ENCODE results near the gene PTX4. TPM values are rescaled to one million over a fixed set of nuclear protein-coding genes. Genes with fewer than 3 reads are reported as not detected.

Gene PTX4
- total RNA-seq, 2 donors from 2014 or later: 0.78 TPM; not detected in 1

DNA sequence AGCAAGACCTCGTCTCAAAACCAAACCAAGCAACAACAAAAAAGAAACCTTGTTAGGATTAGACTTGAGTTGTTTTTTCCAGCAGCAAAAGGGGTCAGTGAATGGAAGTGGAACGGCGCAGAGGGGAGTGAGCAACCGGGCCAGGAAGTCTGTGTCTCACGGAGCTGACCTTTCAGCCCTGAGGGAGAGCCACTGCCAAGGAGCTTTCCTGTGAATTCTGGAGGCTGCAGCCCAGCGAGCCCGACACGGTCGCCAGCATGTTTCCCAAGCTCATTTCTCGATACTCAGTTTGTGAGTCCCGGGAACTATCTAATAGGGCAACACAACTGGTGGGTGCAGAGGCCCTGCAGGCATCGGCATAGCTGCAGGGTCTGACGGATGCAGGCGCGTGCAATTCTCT is 24.0 kb upstream of the PTX4 start:
- peaks cover 3% of the 10 kb centered on the region for H3K9me3 ChIP-seq
- H3K36me3 ChIP-seq: no peaks in the 10 kb centered on the region
- no peaks in the 10 kb centered on the region for H3K27me3 ChIP-seq (replicated peaks; ENCODE audit: insufficient read depth)
- H3K4me1 ChIP-seq (ENCODE audit: control insufficient read depth in 1 of 2, low read depth in 2 of 2): peaks cover 21 to 30% of the 10 kb centered on the region in 2 donors
- TF ChIP-seq, protein P1, sequence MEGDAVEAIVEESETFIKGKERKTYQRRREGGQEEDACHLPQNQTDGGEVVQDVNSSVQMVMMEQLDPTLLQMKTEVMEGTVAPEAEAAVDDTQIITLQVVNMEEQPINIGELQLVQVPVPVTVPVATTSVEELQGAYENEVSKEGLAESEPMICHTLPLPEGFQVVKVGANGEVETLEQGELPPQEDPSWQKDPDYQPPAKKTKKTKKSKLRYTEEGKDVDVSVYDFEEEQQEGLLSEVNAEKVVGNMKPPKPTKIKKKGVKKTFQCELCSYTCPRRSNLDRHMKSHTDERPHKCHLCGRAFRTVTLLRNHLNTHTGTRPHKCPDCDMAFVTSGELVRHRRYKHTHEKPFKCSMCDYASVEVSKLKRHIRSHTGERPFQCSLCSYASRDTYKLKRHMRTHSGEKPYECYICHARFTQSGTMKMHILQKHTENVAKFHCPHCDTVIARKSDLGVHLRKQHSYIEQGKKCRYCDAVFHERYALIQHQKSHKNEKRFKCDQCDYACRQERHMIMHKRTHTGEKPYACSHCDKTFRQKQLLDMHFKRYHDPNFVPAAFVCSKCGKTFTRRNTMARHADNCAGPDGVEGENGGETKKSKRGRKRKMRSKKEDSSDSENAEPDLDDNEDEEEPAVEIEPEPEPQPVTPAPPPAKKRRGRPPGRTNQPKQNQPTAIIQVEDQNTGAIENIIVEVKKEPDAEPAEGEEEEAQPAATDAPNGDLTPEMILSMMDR (IDR thresholded peaks at IDR 0.05): no peak
- H3K4me3 ChIP-seq: no peak overlapping the region
- no peak for DNase-seq (ENCODE audit: low spot score)
- no peak for ATAC-seq (ENCODE audit: insufficient number of reproducible peaks, low FRiP score, low read depth)
- no peak overlapping the region for H3K27ac ChIP-seq

- DNase-seq (ENCODE audit: low spot score) (no peak), ATAC-seq (ENCODE audit: insufficient number of reproducible peaks, low FRiP score, low read depth) (no peak)
- Histone ChIP-seq H3K27me3 (replicated peaks; ENCODE audit: insufficient read depth) (no peaks in the 10 kb centered on the region), H3K4me3 (no peak overlapping the region), H3K4me1 (ENCODE audit: control insufficient read depth in 1 of 2, low read depth in 2 of 2) (peaks cover 21 to 30% of the 10 kb centered on the region in 2 donors), H3K36me3 (no peaks in the 10 kb centered on the region), H3K9me3 (peaks cover 3% of the 10 kb centered on the region), H3K27ac (no peak overlapping the region)
- TF ChIP-seq, protein P1 (IDR thresholded peaks at IDR 0.05): no peak
Measured at GRCh38 chr16:1511662-1512569, 23.2 kb upstream of the PTX4 start.

DNA sequence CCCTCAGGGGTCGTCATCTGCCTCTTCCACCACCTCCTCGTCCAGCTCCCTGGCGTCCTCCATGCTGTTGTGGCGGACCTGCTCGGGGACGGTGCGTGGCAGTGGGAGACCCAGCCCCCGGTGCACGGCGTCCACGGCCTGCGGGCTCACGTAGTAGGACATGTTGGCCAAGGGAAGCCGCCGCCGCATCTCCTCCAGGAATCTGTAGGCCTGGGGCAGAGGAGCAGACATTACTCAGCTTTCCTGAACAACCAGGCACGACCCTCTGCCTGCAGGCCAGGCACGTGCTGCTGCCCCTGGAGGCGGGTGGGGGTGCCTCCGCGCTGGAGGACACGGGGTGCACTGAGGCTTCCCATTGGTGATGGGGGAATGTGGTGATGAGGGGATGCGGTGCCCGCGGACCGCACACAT is 22.2 kb upstream of the PTX4 start:
- ATAC-seq (ENCODE audit: insufficient number of reproducible peaks, low FRiP score, low read depth) (no peak), DNase-seq (ENCODE audit: low spot score) (no peak)
- Histone ChIP-seq H3K27ac (peak overlapping the region in 1 of 2 donors; percentile 97), H3K27me3 (replicated peaks; ENCODE audit: insufficient read depth) (no peaks in the 10 kb centered on the region), H3K36me3 (no peaks in the 10 kb centered on the region), H3K9me3 (peaks cover 3% of the 10 kb centered on the region), H3K4me1 (ENCODE audit: control insufficient read depth in 1 of 2, low read depth in 2 of 2) (peaks cover 21 to 30% of the 10 kb centered on the region in 2 donors), H3K4me3 (no peak overlapping the region)
- TF ChIP-seq, protein P1 (IDR thresholded peaks at IDR 0.05): no peak

DNA sequence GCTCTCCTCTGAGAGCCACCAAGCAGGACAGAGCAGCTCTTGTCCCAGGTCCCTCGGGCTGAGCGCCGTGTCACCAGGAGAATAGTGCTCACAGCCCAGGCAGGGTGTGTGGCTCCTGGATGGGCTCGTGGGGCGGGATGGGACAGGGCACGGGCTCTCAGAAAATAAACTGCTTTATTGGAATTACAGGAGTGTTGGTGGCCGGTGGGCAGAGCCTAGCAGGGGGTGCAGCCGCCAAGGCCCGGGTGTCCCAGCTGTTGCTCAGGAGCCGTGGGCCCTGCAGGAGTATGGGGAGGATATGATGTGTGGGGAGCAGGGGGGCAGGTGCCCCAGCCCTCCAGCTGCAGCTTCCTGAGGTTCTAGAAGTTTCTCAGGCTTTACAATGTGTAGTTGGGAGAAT is 21.5 kb upstream of the PTX4 start:
- peak overlapping the region; percentile 86 to 97 for H3K27ac ChIP-seq
- DNase-seq (ENCODE audit: low spot score) (no peak), ATAC-seq (ENCODE audit: insufficient number of reproducible peaks, low FRiP score, low read depth) (no peak)
- H3K36me3 ChIP-seq: peaks cover 1% of the 10 kb centered on the region
- no peaks in the 10 kb centered on the region for H3K27me3 ChIP-seq (replicated peaks; ENCODE audit: insufficient read depth)
- TF ChIP-seq, protein P1 (IDR thresholded peaks at IDR 0.05): no peak
- H3K4me3 ChIP-seq: peak overlapping the region; percentile 55
- H3K4me1 ChIP-seq (ENCODE audit: control insufficient read depth in 1 of 2, low read depth in 2 of 2): peaks cover 21 to 30% of the 10 kb centered on the region in 2 donors
- H3K9me3 ChIP-seq: peaks cover 3% of the 10 kb centered on the region

DNA sequence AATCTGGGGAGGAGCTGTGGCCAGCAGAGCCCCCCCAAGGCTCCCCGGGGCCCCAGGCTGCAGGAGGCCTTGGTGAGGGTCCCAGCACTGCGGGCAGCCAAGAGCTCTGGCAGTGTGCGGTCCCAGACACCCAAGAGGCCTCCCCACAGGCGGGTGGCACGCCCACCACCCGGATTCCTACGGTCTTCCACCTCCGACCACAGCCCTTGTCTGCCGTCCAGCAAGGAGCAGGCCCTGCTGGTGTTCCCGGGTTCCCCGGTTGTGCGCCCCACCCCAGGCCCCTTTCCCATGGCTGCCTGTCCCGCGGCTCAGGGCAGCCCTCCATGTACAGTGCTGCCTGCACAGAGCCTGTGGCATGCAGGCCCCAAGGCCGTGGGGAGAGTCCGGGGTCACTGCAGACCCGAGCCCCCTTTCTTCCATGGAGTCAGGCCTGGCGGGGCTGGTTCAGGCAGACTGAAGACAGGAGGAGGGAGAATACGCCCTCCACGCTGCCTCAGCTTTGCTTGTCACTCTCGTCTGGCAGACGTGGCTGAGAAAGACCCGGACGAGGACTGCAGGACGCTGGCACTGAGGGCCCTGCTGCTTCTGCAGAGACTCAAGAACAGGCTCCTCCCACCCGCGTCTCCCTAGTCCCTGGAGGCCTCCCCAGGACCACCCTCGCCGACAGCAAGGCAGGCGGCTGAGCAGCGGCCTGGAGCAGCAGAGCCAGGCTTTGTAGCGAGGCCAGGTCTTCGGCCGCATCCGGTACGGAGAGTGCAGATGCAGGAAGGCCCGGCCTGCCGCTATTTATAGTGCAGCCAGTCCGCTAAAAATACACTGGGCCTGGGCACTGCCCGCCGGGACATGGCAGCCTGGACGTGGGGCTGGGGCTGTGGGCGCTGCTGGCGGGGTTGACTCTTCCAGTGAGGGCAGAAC is 20.8 kb upstream of the PTX4 start:
- Histone ChIP-seq H3K4me3 (peak overlapping the region; percentile 55), H3K9me3 (peaks cover 3% of the 10 kb centered on the region), H3K36me3 (peaks cover 4% of the 10 kb centered on the region), H3K4me1 (ENCODE audit: control insufficient read depth in 1 of 2, low read depth in 2 of 2) (peaks cover 21 to 30% of the 10 kb centered on the region in 2 donors), H3K27me3 (replicated peaks; ENCODE audit: insufficient read depth) (no peaks in the 10 kb centered on the region), H3K27ac (peak overlapping the region; percentile 86 to 97)
- DNase-seq (ENCODE audit: low spot score): peak; percentile 34
- peak; percentile 44 for ATAC-seq (ENCODE audit: insufficient number of reproducible peaks, low FRiP score, low read depth)
- TF ChIP-seq, protein P1 (IDR thresholded peaks at IDR 0.05): no peak
